ENCODE results near the gene NXPE4.
"Not testable (repeated sequence)": the region's sequence is repeated elsewhere in the genome, so short reads cannot be mapped to it uniquely, and the experiment has no call there.

NXPE4 gene

DNA sequence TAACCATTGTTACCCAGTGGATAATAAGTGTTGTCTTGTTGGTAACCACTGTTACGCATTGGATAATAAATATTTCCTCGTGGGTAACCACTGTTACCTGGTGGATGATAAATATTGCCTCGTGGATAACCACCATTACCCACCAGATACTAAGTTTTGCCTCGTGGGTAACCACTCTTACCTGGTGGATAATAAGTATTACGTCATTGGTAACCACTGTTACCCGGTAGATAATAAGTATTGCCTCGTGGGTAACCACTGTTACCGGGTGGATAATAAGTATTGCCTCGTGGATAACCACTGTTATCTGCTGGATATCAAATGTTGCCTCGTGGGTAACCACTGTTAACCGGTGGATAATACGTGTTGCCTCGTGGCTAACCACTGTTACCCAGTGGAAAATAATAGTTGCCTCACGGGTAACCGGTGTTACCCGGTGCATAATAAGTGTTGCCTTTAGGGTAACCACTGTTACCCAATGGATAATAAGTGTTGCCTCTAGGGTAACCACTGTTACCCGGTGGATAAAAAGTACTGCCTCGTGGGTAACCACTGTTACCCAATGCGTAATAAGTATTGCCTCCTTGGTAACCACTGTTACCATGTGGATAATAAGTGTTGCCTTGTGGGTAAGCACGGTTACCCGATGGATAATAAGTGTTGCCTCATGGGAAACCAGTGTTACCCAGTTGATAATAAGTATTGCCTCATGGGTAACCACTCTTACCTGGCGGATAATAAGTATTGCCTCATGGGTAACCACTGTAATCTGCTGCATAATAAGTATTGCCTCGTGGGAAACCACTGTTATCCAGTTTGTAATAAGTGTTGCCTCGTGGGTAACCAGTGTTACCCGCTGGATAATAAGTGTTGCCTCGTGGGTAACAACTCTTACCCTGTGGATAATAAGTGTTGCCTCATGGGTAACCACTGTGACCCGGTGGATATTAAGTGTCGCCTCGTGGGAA lies 21.9 kb upstream of the NXPE4 start:
- Histone ChIP-seq H3K4me3 (ENCODE audit: low read length) (no peak overlapping the region), H3K9ac (ENCODE audit: low read length) (no peak overlapping the region), H3K36me3 (ENCODE audit: control insufficient read depth, insufficient read depth, low read length) (no peaks in the 10 kb centered on the region), H3K27me3 (ENCODE audit: control insufficient read depth, insufficient read depth, low read length) (no peaks in the 10 kb centered on the region), H3K27ac (ENCODE audit: low read depth, low read length) (no peak overlapping the region), H3K4me1 (ENCODE audit: control insufficient read depth, insufficient read depth, low read length) (no peaks in the 10 kb centered on the region)

DNA sequence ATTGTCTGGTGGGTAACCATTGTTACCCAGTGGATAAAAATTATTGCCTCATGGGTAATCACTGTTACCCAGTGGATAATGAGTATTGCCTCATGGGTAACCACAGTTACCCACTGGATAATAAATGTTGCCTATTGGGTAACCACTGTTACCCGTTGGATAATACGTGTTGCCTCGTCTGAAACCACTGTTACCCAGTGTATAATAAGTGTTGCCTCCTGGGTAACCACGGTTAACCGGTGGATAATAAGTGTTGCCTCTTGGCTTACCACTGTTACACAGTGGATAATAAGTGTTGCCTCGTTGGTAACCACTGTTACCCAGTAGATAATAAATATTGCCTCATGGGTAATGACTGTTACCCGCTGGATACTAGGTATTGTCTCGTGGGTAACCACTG lies 20.9 kb upstream of the NXPE4 start:
- Histone ChIP-seq H3K4me3 (ENCODE audit: low read length) (no peak overlapping the region), H3K27ac (ENCODE audit: low read depth, low read length) (no peak overlapping the region), H3K9ac (ENCODE audit: low read length) (no peak overlapping the region), H3K36me3 (ENCODE audit: control insufficient read depth, insufficient read depth, low read length) (no peaks in the 10 kb centered on the region), H3K4me1 (ENCODE audit: control insufficient read depth, insufficient read depth, low read length) (no peaks in the 10 kb centered on the region), H3K27me3 (ENCODE audit: control insufficient read depth, insufficient read depth, low read length) (no peaks in the 10 kb centered on the region)

DNA sequence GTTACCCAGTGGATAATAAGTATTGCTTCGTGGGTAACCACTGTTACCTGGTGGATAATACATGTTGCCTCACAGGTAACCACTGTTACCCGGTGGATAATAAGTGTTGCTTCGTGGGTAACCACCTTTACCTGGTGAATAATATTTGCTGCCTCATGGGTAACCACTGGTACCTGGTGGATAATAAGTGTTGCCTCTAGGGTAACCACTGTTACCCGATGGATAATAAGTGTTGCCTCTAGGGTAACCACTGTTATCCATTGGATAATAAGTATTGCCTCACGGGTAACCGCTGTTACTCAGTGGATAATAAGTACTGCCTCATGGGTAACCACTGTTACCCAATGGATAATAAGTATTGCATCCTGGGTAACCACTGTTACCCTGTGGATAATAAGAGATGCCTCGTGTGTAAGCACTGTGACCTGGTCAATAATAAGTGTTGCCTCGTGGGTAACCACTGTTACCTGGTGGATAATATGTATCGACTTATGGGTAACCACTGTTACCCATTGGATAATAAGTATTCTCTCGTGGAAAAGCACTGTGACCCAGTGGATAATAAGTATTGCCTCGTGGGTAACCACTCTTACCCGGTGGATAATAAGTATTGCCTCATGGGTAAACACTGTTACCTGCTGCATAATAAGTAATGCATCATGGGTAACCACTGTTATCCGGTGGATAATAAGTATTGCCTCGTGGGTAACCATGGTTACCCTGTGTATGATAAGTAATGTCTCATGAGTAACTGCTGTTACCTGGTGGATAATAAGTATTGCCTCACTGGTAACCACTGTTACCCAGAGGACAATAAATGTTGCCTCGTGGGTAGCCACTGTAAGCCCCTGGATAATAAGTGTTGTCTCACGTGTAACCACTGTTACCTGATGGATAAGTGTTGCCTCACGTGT lies 20.1 kb upstream of the NXPE4 start:
- Histone ChIP-seq H3K9ac (ENCODE audit: low read length) (no peak overlapping the region), H3K4me3 (ENCODE audit: low read length) (no peak overlapping the region), H3K27me3 (ENCODE audit: control insufficient read depth, insufficient read depth, low read length) (no peaks in the 10 kb centered on the region), H3K36me3 (ENCODE audit: control insufficient read depth, insufficient read depth, low read length) (no peaks in the 10 kb centered on the region), H3K27ac (ENCODE audit: low read depth, low read length) (no peak overlapping the region), H3K4me1 (ENCODE audit: control insufficient read depth, insufficient read depth, low read length) (no peaks in the 10 kb centered on the region)

DNA sequence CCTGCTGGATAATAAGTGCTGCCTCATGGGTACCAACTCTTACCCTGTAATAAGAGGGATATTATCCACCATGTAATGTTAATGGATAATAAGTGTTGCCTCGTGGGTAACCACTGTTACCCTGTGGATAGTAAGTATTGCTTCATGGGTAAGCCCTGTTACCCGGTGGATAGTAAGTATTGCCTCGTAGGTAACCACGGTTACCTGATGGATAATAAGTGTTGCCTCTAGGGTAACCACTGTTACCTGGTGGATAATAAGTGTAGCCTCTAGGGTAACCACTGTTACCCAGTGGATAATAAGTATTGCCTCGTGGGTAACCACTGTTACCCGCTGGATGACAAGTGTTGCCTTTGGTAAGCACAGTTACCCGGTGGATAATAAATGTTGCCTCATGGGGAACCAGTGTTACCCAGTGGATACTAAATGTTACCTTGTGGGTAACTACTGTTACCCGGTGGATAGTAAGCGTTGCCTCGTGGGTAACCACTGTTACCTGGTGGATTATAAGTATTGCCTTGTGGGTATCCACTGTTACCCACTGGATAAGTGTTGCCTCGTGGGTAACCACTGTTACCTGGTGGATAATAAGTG lies 18.6 kb upstream of the NXPE4 start:
- Histone ChIP-seq H3K36me3 (ENCODE audit: control insufficient read depth, insufficient read depth, low read length) (no peaks in the 10 kb centered on the region), H3K4me1 (ENCODE audit: control insufficient read depth, insufficient read depth, low read length) (no peaks in the 10 kb centered on the region), H3K9ac (ENCODE audit: low read length) (no peak overlapping the region), H3K27me3 (ENCODE audit: control insufficient read depth, insufficient read depth, low read length) (no peaks in the 10 kb centered on the region), H3K4me3 (ENCODE audit: low read length) (no peak overlapping the region), H3K27ac (ENCODE audit: low read depth, low read length) (no peak overlapping the region)

DNA sequence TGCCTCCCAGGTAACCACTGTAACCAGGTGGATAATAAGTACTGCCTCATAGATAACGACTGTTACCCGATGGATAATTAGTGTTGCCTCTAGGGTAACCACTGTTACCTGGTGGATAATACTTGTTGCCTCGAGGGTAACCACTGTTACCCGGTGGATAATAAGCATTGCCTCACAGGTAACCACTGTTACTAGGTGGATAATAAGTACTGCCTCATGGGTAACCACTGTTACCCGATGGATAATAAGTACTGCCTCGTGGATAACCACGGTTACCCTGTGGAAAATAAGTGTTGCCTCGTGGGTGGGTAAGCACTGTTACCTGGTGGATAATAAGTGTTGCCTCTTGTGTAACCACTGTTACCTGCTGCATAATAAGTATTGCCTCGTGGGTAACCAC lies 17.5 kb upstream of the NXPE4 start:
- not testable (repeated sequence) for H3K36me3 ChIP-seq (ENCODE audit: control insufficient read depth, insufficient read depth, low read length); H3K9ac ChIP-seq (ENCODE audit: low read length); H3K4me3 ChIP-seq (ENCODE audit: low read length); H3K27me3 ChIP-seq (ENCODE audit: control insufficient read depth, insufficient read depth, low read length); H3K27ac ChIP-seq (ENCODE audit: low read depth, low read length); H3K4me1 ChIP-seq (ENCODE audit: control insufficient read depth, insufficient read depth, low read length)

DNA sequence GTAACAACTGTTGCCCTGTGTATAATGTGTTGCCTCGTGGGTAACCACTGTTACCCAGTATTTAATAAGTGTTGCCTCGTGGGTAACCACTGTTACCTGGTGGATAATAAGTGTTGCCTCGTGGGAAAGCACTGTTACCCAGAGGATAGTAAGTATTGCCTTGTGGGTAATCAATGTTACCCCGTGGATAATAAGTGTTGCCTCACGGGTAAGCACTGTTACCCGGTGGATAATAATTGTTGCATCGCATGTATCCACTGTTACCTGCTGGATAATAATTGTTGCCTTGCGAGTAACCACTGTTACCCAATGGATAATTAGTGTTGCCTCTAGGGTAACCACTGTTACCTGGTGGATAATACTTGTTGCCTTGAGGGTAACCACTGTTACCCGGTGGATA lies 17.1 kb upstream of the NXPE4 start:
- H3K27ac ChIP-seq (ENCODE audit: low read depth, low read length): no peak overlapping the region

DNA sequence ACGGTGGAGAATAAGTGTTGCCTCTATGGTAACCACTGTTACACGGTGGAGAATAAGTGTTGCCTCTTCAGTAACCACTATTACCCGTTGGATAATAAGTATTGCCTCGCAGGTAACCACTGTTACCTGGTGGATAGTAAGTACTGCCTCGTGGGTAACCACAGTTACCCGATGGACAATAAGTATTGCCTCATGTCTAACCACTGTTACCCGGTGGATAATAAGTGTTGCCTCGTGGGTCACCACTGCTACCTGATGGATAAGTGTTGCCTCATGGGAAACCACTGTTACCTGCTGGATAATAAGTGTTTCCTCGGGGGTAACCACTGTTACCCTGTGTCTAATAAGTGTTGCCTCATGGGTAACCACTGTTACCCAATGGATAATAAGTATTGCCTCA lies 16.6 kb upstream of the NXPE4 start:
- H3K27ac ChIP-seq (ENCODE audit: low read depth, low read length); H3K27me3 ChIP-seq (ENCODE audit: control insufficient read depth, insufficient read depth, low read length); H3K36me3 ChIP-seq (ENCODE audit: control insufficient read depth, insufficient read depth, low read length); H3K9ac ChIP-seq (ENCODE audit: low read length); H3K4me1 ChIP-seq (ENCODE audit: control insufficient read depth, insufficient read depth, low read length); H3K4me3 ChIP-seq (ENCODE audit: low read length): not testable (repeated sequence)

More for the DNA sequence above, 17.1 kb upstream of the NXPE4 start:
- H3K9ac ChIP-seq (ENCODE audit: low read length): no peak overlapping the region
- no peaks in the 10 kb centered on the region for H3K36me3 ChIP-seq (ENCODE audit: control insufficient read depth, insufficient read depth, low read length)
- H3K4me1 ChIP-seq (ENCODE audit: control insufficient read depth, insufficient read depth, low read length): no peaks in the 10 kb centered on the region
- H3K4me3 ChIP-seq (ENCODE audit: low read length): no peak overlapping the region
- H3K27me3 ChIP-seq (ENCODE audit: control insufficient read depth, insufficient read depth, low read length): no peaks in the 10 kb centered on the region

DNA sequence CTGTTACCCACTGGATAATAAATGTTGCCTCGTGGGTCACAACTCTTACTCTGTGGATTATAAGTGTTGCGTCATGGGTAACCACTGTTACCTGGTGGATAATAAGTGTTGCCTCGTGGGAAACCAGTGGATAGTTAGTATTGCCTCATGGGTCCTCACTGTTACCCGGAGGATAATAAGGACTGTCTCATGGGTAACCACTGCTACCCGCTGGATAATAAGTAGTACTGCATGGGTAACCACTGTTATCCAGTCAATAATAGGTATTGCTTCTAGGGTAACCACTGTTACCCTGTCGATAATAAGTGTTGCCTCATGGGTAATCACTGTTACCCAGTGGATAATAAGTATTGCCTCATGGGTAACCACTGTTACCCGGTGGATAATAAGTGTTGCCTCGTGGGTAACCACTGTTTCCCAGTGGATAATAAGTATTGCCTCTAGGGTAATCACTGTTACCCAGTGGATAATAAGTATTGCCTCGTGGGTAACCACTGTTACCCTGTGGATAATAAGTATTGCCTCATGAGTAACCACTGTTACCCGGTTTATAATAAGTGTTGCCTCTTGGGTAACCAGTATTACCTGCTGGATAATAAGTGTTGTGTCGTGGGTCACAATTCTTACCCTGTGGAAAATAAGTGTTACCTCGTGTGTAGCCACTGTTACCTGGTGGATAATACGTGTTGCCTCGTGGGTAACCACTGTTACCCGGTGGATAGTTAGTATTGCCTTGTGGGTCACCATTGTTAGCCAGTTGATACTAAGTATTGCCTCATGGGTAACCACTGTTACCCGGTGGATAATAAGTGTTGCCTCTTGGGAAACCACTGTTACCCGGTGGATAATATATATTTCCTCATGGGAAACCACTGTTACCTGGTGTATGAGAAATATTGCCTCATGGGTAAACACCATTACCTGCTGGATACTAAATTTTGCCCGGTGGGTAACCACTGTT lies 15.7 kb upstream of the NXPE4 start:
- Histone ChIP-seq H3K36me3 (ENCODE audit: control insufficient read depth, insufficient read depth, low read length) (no peaks in the 10 kb centered on the region), H3K27ac (ENCODE audit: low read depth, low read length) (no peak overlapping the region), H3K4me1 (ENCODE audit: control insufficient read depth, insufficient read depth, low read length) (no peaks in the 10 kb centered on the region), H3K27me3 (ENCODE audit: control insufficient read depth, insufficient read depth, low read length) (no peaks in the 10 kb centered on the region), H3K9ac (ENCODE audit: low read length) (no peak overlapping the region), H3K4me3 (ENCODE audit: low read length) (no peak overlapping the region)

DNA sequence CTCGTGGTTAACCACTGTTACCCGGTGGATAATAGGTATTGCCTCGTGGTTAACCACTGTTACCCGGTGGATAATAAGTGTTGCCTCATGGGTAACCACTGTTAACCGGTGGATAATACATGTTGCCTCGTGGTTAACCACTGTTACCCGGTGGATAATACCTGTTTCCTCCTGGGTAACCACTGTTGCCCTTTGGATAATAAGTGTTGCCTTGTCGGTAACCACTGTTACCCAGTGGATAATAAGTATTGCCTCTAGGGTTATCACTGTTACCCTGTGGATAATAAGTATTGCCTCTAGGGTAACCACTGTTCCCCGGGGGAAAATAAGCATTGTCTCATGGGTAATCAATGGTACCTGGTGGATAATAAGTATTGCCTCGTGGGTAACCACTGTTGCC lies 15.0 kb upstream of the NXPE4 start:
- Histone ChIP-seq H3K27me3 (ENCODE audit: control insufficient read depth, insufficient read depth, low read length) (no peaks in the 10 kb centered on the region), H3K4me1 (ENCODE audit: control insufficient read depth, insufficient read depth, low read length) (no peaks in the 10 kb centered on the region), H3K9ac (ENCODE audit: low read length) (no peak overlapping the region), H3K4me3 (ENCODE audit: low read length) (no peak overlapping the region), H3K36me3 (ENCODE audit: control insufficient read depth, insufficient read depth, low read length) (no peaks in the 10 kb centered on the region), H3K27ac (ENCODE audit: low read depth, low read length) (no peak overlapping the region)

DNA sequence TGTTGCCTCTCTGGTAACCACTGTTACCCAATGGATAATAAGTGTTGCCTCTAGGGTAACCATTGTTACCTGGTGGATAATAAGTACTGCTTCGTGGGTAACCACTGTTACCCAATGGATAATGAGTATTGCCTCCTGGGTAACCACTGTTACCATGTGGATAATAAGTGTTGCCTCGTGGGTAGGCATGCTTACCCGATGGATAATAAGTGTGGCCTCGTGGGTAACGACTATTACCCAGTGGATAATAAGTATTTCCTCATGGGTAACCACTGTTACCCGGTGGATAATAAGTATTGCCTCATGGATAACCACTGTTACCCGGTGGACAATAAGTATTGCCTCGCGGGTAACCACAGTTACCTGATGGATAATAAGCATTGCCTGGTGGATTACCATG lies 13.8 kb upstream of the NXPE4 start:
- no peak overlapping the region for H3K9ac ChIP-seq (ENCODE audit: low read length)
- H3K4me3 ChIP-seq (ENCODE audit: low read length): no peak overlapping the region
- H3K36me3 ChIP-seq (ENCODE audit: control insufficient read depth, insufficient read depth, low read length): no peaks in the 10 kb centered on the region
- H3K4me1 ChIP-seq (ENCODE audit: control insufficient read depth, insufficient read depth, low read length): no peaks in the 10 kb centered on the region
- no peak overlapping the region for H3K27ac ChIP-seq (ENCODE audit: low read depth, low read length)
- no peaks in the 10 kb centered on the region for H3K27me3 ChIP-seq (ENCODE audit: control insufficient read depth, insufficient read depth, low read length)

DNA sequence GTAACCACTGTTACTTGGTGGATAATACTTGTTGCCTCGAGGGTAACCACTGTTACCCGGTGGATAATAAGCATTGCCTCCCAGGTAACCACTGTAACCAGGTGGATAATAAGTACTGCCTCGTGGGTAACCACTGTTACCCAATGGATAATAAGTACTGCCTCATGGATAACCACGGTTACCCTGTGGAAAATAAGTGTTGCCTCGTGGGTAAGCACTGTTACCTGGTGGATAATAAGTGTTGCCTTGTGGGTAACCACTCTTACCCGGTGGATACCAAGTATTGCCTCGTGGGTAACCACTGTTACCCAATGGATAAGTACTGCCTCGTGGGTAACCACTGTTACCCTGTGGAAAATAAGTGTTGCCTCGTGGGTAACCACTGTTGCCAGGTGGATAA lies 13.0 kb upstream of the NXPE4 start:
- H3K4me3 ChIP-seq (ENCODE audit: low read length); H3K36me3 ChIP-seq (ENCODE audit: control insufficient read depth, insufficient read depth, low read length); H3K27ac ChIP-seq (ENCODE audit: low read depth, low read length); H3K27me3 ChIP-seq (ENCODE audit: control insufficient read depth, insufficient read depth, low read length); H3K9ac ChIP-seq (ENCODE audit: low read length); H3K4me1 ChIP-seq (ENCODE audit: control insufficient read depth, insufficient read depth, low read length): not testable (repeated sequence)

Data from rectal smooth muscle tissue (tissue), 1 donor.